ENCODE data around the gene CHRM1.

CHRM1 gene

GRCh38 chr11:62897311-62897710, 23.9 kb downstream of the CHRM1 start:
- no peak for DNase-seq

DNA sequence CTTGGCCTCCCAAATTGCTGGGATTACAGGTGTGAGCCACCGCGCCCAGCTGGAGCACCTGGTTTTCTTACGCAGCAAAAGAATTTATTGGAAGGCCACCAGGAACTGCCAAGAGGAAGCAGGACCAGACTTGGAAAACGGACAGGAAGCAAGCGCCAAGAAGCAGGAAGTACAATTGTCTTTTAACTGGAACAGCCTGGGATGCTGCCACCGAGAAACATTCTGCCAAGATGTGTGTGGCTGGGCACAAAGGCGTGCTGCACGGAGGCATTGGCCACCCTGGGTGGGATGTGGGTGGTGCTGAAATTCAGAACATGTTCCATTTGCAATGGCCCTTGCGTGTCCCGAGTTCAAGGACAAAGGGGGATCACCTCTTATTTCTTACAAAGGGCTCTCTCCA, 25.1 kb downstream of the CHRM1 start:
- no peak for DNase-seq

DNA sequence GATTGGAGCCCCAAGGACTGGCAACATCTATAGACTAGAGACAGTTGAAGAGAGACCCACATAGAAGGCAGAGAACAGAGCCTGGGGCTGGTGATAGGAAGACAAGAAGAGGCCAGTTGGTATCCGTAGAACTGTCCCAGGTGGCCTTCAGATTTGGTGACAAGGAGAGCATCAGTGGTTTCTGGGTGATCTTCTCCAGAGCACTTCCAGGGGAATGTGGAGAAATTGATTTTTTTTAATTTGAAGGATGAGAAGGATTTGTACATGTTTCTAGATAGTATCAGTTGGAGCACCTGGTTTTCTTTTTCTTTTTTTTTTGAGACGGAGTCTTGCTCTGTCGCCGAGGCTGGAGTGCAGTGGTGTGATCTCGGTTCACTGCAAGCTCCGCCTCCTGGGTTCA, 25.7 kb downstream of the CHRM1 start:
- DNase-seq = no peak

DNA sequence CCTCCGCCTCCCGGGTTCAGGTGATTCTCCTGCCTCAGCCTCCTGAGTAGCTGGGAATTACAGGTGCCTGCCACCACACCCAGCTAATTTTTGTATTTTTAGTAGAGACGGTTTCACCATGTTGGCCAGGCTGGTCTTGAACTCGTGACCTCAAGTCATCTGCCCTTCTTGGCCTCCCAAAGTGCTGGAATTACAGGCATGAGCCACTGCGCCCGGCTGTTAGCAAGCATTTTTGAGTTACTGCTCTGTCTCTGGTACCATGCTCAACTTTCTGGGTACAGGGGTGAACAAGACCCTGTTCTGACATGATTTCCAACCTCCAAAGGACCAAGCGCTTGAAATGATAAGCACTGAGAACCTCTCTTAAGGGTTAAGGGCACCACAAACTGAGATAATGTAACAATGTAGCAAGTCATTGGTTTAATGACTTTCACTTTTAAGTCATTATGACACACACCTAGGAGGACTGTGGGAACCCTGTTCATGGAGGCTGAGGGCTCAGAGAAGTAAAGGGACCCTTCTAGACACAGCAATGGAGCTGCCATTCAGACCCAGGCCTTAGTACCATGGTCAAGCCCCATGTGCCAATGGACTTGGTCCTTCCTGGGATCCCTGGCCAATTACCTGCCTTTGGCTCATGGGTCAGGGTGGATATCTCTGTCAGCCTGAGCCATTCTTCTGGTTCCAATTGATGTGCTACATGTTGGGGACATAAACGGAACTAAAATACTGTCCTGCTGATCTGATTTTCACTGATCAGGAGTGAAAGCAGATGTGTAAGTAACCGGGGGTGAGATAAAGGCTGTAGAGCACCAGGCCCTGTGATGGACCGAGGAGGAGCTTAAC, 28.9 kb downstream of the CHRM1 start:
- no peak for DNase-seq

- DNase-seq = peak in 1 of 2 experiments; percentile 23
These were observed 31.4 kb downstream of the CHRM1 start for GRCh38 chr11:62889484-62890437.

DNA sequence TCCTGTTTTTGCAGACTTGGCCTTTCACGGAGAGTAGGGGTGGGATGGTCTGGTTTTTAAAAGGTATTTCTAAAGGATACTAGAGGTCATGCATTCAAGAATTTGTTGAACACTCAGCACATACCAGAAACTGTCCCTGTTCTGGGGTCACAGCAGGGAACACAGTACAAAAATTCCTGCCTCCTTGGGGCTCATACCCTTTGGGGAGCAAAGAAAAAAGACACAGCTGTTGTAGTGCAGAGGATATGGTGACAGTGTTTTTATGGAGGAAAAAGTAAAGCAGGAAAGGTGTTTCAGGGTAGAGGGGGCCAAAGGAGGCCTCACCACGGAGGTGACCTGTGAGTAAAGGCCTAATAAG, 32.1 kb downstream of the CHRM1 start:
- DNase-seq = no peak

DNA sequence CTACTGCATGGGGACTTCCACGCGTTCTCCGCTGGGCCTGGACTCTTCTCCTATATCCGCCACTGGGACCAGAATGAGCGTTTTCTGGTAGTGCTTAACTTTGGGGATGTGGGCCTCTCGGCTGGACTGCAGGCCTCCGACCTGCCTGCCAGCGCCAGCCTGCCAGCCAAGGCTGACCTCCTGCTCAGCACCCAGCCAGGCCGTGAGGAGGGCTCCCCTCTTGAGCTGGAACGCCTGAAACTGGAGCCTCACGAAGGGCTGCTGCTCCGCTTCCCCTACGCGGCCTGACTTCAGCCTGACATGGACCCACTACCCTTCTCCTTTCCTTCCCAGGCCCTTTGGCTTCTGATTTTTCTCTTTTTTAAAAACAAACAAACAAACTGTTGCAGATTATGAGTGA, 32.8 kb downstream of the CHRM1 start:
- no peak for DNase-seq

GRCh38 chr11:62885137-62885750, 35.9 kb downstream of the CHRM1 start:
- DNase-seq = no peak

DNA sequence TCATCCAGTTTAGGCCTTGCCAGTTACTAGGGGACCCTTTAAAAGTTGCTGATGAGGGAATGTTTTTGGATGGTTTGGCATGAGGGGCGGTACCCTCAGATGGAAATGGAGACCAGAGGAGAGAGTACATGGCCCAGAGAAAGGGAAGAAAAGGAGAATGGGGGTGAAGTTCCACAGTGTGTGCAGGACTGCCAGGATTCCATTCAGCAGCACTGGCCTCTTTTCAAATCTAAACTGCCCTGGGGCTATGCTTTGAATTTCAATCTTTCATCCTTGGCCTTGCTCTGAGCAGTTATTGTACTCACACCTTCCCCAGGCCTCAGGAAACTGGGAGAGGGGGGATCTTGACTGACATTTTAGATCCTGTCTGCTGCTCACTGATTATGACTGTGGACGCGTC, 37.5 kb downstream of the CHRM1 start:
- no peak for DNase-seq

GRCh38 chr11:62882788-62883501, 38.2 kb downstream of the CHRM1 start:
- DNase-seq = no peak

DNA sequence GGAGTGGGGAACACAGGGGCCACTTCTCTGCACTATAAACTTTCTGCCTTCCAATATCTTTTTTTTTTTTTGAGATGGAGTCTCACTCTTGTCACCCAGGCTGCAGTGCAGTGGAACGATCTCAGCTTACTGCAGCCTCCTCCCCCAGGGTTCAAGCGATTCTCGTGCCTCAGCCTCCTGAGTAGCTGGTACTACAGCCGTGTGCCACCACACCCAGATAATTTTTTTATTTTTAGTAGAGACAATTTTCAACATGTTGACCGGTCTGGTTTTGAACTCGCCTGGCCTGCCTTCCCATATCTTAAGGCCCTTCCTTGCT, 38.8 kb downstream of the CHRM1 start:
- no peak for DNase-seq

DNA sequence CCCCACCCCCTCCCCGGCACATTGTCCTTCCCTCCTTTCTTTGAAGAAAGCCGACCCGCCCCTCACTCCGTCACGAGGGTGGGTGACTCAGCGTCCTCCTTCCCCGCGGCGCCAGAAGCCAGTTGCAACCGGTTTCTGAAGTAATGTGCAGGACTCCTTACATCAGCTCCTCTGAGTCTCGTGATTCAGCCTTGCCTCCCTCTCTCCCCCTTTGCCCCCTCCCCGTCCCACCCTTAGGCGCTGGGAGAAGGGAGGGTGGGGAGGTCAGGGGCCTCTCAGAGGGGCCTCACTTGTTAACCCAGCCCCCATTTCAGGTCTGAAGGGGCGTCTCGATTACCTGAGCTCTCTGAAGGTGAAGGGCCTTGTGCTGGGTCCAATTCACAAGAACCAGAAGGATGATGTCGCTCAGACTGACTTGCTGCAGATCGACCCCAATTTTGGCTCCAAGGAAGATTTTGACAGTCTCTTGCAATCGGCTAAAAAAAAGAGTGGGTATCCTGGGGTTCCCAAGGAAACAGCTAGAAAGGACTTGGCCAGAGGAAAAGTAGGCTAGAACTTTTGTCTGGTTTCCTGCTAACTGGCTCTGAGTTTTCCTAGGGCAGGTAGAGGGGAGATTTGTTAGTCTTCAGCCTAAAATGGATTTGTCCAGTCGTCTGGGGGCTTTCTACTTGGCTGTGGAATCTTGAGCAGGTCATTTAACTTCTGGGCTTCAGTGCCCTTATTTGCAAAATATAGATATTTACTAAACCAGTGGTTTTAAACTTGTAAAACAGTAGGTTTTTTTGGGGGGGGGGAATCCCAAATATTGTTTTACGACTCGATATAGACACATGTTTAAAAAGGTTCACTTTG, 39.4 kb downstream of the CHRM1 start:
- peak; percentile 95 to 96 for DNase-seq

GRCh38 chr11:62880803-62881578, 40.2 kb downstream of the CHRM1 start, which contains the start of gene SLC3A2:
Gene SLC3A2 (plus strand): TSS chr11:62880896. CDS start chr11:62881024, 128 bp downstream.
- peak; percentile 87 to 88 for DNase-seq

- peak; percentile 64 to 70 for DNase-seq
These were observed 40.8 kb downstream of the CHRM1 start for GRCh38 chr11:62880231-62880802.

- no peak for DNase-seq
These were observed 41.8 kb downstream of the CHRM1 start for GRCh38 chr11:62879235-62879978.

DNA sequence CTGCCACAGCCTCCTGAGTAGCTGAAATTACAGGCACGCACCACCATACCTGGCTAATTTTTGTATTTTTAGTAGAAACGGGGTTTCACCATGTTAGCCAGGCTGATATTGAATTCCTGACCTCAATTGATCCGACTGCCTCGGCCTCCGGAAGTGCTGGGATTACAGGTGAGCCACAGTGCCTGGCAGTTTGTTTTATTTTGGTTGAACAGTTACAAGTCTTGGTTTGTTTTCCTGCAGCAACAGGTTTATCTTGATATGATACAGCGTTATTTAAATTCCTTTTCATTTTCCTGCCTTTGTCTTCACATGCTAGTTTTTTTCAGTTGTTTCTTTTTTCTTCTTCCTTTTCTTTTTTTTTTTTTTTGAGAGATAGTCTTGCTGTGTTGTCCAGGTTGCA, 44.5 kb downstream of the CHRM1 start:
- DNase-seq = no peak

DNA sequence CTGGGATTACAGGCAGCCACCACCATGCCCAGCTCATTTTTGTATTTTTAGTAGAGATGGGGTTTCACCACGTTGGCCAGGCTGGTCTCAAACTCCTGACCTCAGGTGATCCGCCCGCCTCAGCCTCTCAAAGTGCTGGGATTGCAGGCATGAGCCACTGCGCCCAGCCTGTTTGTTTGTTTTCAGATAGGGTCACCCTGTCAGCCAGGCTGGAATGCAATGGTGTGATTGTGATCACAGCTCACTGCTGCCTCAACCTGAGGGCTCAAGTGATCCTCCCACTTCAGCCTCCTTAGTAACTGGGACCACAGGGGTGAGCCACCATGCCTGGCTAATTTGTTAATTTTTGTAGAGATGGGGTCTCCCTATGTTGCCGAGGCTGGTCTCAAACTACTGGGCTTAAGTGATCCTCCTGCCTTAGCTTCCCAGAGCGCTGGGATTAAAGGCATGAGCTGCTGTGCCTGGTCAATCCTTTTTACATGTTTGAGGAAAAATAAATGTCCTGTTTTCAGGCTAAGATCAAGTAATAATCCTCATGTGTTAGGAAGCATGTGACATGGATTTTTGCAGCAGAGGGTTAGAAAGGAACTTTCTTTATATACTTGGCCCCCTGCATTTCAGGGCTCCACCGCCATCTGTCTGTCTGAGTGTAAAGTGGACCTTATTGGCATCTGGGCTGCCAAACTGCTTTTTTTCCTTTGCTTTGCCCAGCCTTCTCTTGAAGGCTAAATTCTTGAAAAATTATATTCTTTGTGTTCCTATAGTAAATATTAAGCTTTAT, 45.3 kb downstream of the CHRM1 start:
- DNase-seq = no peak

DNA sequence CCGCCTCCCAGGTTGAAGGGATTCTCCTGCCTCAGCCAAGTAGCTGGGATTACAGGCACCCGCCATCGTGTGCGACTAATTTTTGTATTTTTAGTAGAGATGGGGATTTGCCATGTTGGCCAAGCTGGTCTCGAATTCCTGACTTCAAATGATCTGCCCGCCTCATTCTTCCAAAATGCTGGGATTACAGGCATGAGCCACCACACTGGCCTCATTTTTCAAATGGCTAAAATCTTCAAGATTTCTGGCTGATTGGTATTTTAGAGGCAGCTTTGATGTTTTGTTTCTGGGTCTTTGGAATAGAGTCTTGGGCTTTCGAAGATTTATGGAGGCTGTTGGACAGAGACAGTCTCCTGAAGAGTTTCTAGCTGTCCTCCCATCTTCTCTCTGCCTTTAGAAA, 46.3 kb downstream of the CHRM1 start:
- no peak for DNase-seq

GRCh38 chr11:62865635-62866034, 55.5 kb downstream of the CHRM1 start:
- no peak for DNase-seq

Measured in activated CD4-positive, alpha-beta T cell treated with anti-CD3 and anti-CD28 coated beads, Interleukin-2, amount 50 U/mL, for 48 hours (primary cell).